GM18517 (cell line): ENCODE data around the gene CPNE7.
"Not testable (repeated sequence)": the region's sequence is repeated elsewhere in the genome, so short reads cannot be mapped to it uniquely, and the experiment has no call there.

Experiments
- ATAC-seq: cut with Tn5 transposase; IDR thresholded peaks from one replicate; pipeline ENCODE4 v1.9.1; 2021; ENCODE audit warnings: mild to moderate bottlenecking, moderate library complexity; ENCODE audit not compliant: unreplicated experiment

The CPNE7 gene

GRCh38 chr16:89565506-89566372, 9.8 kb upstream of the CPNE7 start:
- ATAC-seq = no peak

- no peak for ATAC-seq
Observed at GRCh38 chr16:89567656-89568594, 7.6 kb upstream of the CPNE7 start.

- ATAC-seq = no peak
Observed at GRCh38 chr16:89569506-89570341, 5.8 kb upstream of the CPNE7 start.

GRCh38 chr16:89570342-89570923, 5.1 kb upstream of the CPNE7 start:
- no peak for ATAC-seq

GRCh38 chr16:89570983-89571598, 4.5 kb upstream of the CPNE7 start:
- not testable (repeated sequence) for ATAC-seq

- no peak for ATAC-seq
Observed at GRCh38 chr16:89571636-89572035, 3.9 kb upstream of the CPNE7 start.

- ATAC-seq = no peak
Observed at GRCh38 chr16:89572073-89572484, 3.5 kb upstream of the CPNE7 start.

GRCh38 chr16:89572485-89573205, 2.9 kb upstream of the CPNE7 start:
- ATAC-seq = no peak

- no peak for ATAC-seq
Observed at GRCh38 chr16:89573826-89574680, 1.5 kb upstream of the CPNE7 start.

GRCh38 chr16:89574681-89575246, 794 bp upstream of the CPNE7 start:
- no peak for ATAC-seq

GRCh38 chr16:89576153-89577054, 846 bp downstream of the CPNE7 start:
- no peak for ATAC-seq

GRCh38 chr16:89577055-89577759, 1.6 kb downstream of the CPNE7 start:
- no peak for ATAC-seq

GRCh38 chr16:89579351-89579750, 3.8 kb downstream of the CPNE7 start:
- ATAC-seq = no peak

GRCh38 chr16:89581045-89581695, 5.6 kb downstream of the CPNE7 start:
- ATAC-seq = no peak

GRCh38 chr16:89581861-89582563, 6.5 kb downstream of the CPNE7 start:
- ATAC-seq = no peak
